ENCODE results near the gene POLA2. TPM values are rescaled to one million over a fixed set of nuclear protein-coding genes. Genes with fewer than 3 reads are reported as not detected.
"Not testable (repeated sequence)": the region's sequence is repeated elsewhere in the genome, so short reads cannot be mapped to it uniquely, and the experiment has no call there.

The POLA2 gene
- total and polyA plus RNA-seq, 2 donors (not counting 3 experiments of a cell fraction or from before 2014, with no cell fraction given): 24.0 to 30.0 TPM

DNA sequence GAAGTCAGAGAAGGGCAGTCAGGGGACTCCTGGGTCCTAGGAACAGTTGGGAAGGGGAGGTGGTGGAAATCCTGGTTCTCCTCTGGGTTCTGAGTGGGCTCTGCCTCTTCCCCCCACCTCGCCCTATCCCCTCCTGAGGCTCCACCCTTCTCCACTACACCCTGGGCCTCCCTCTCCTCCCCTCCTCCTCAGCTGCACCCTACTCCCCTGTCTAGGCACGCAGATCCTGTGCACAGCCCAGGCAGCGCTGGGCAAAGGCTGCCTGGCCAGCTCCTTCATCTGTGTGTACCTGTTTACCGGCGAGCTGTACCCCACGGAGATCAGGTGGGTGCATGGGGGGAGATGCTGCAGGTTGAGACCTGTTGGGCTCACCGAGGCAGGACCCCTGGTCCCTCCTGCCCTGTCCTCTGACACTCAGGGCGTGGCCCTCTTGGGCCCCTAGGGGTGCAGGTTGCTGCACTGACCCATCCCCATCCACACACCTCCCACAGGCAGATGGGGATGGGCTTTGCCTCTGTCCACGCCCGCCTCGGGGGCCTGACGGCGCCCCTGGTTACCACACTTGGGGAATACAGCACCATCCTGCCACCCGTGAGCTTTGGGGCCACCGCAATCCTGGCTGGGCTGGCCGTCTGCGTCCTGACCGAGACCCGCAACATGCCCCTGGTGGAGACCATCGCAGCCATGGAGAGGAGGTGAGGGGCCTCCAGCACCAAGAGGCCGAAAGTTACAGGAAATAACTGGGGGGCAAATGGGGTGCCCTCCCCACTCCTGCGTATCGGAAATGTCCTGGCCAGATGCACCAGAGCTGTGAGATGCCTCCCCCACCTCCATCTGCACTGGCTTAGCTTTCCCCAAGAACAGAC lies 25.3 kb upstream of the POLA2 start:
- DNase-seq (ENCODE audit: low read depth, low spot score) (no peak), FAIRE-seq (no peak)
- POLR2A ChIA-PET: no interaction called here
- no peak for TF ChIP-seq GATA2 (IDR thresholded peaks at IDR 0.05; ENCODE audit: insufficient read depth, insufficient read length, low read depth, low read length)
- no peak for TF ChIP-seq FOS (IDR thresholded peaks at IDR 0.05; ENCODE audit: borderline replicate concordance, insufficient read depth, low read length)
- TF ChIP-seq, protein P1, sequence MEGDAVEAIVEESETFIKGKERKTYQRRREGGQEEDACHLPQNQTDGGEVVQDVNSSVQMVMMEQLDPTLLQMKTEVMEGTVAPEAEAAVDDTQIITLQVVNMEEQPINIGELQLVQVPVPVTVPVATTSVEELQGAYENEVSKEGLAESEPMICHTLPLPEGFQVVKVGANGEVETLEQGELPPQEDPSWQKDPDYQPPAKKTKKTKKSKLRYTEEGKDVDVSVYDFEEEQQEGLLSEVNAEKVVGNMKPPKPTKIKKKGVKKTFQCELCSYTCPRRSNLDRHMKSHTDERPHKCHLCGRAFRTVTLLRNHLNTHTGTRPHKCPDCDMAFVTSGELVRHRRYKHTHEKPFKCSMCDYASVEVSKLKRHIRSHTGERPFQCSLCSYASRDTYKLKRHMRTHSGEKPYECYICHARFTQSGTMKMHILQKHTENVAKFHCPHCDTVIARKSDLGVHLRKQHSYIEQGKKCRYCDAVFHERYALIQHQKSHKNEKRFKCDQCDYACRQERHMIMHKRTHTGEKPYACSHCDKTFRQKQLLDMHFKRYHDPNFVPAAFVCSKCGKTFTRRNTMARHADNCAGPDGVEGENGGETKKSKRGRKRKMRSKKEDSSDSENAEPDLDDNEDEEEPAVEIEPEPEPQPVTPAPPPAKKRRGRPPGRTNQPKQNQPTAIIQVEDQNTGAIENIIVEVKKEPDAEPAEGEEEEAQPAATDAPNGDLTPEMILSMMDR (IDR thresholded peaks at IDR 0.05; ENCODE audit: extremely low read depth in 1 of 2, insufficient read depth in 1 of 2, low read depth in 1 of 2, low read length in 2 of 2): no peak
- no peak for TF ChIP-seq JUN (IDR thresholded peaks at IDR 0.05; ENCODE audit: borderline replicate concordance, insufficient read depth, insufficient read length, low read depth)
- TF ChIP-seq POLR2AphosphoS5 (IDR thresholded peaks at IDR 0.05; ENCODE audit: insufficient read depth, low read depth, low read length): no peak
- no peak for TF ChIP-seq POLR2A (IDR thresholded peaks at IDR 0.05; ENCODE audit: low read depth, low read length)
- TF ChIP-seq EZH2 (IDR thresholded peaks at IDR 0.05; ENCODE audit: borderline replicate concordance, low read depth, low read length, severe bottlenecking): no peak
- TF ChIP-seq, protein P2, sequence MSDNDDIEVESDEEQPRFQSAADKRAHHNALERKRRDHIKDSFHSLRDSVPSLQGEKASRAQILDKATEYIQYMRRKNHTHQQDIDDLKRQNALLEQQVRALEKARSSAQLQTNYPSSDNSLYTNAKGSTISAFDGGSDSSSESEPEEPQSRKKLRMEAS (IDR thresholded peaks at IDR 0.05; ENCODE audit: insufficient read depth, insufficient read length): no peak
- TF ChIP-seq MYC (IDR thresholded peaks at IDR 0.05; ENCODE audit: low read depth, low read length): no peak
- Histone ChIP-seq H3K9ac (replicated peaks; ENCODE audit: extremely low read depth, insufficient read depth, low read length) (no peak overlapping the region), H3K4me3 (replicated peaks in 1 of 3; ENCODE audit: insufficient read depth in 1 of 3, low read depth in 1 of 3, low read length in 3 of 3) (no peak overlapping the region), H3K36me3 (ENCODE audit: control insufficient read depth in 2 of 2, extremely low read depth in 1 of 2, insufficient read depth in 2 of 2, low read length in 2 of 2) (no peaks in the 10 kb centered on the region), H3K27me3 (ENCODE audit: control insufficient read depth in 2 of 2, insufficient read depth in 2 of 2, low read length in 2 of 2) (no peaks in the 10 kb centered on the region), H3K79me2 (ENCODE audit: control insufficient read depth, insufficient read depth, low read length) (no peaks in the 10 kb centered on the region), H3K9me3 (replicated peaks; ENCODE audit: control insufficient read depth, insufficient read depth, low read length) (no peaks in the 10 kb centered on the region), H3K9me1 (replicated peaks; ENCODE audit: control insufficient read depth, extremely low read depth, insufficient read depth, low read length) (no peaks in the 10 kb centered on the region), H3K4me2 (ENCODE audit: insufficient read depth, low read length) (no peak overlapping the region), H3K27ac (ENCODE audit: insufficient read depth, low read depth, low read length) (no peak overlapping the region), H2AFZ (ENCODE audit: low read depth, low read length) (no peak overlapping the region), H4K20me1 (replicated peaks; ENCODE audit: control insufficient read depth, extremely low read depth, insufficient read depth, low read length) (no peaks in the 10 kb centered on the region), H3K4me1 (ENCODE audit: control insufficient read depth, extremely low read depth, insufficient read depth, low read length) (no peaks in the 10 kb centered on the region)
- no TSS peak for BruUV-seq (replicated peaks)
- intact Hi-C loops (cut with micrococcal nuclease): no loop called here
- CTCF ChIA-PET: no interaction called here
- dilution Hi-C loops (cut with MboI; ENCODE audit: extremely low pct_ligation_motif_present, low sequenced_read_pairs): no loop called here

DNA sequence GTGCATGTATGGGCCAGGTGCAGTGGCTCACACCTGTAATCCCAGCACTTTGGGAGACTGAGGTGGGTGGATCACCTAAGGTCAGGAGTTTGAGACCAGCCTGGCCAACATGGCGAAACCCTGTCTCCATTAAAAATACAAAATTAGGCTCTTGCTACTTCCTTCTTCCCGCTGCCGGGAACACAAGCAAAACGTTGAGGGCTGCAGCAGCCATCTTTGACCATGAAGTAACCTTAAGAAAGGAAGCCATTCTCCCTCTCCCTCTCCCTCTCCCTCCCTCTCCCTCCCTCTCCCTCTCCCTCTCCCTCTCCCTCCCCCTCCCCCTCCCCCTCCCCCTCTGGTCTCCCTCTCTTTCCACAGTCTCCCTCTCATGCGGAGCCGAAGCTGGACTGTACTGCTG lies 23.5 kb upstream of the POLA2 start:
- dilution Hi-C loops (cut with MboI; ENCODE audit: extremely low pct_ligation_motif_present, low sequenced_read_pairs); H3K79me2 ChIP-seq (ENCODE audit: control insufficient read depth, insufficient read depth, low read length); POLR2A ChIA-PET; H3K4me2 ChIP-seq (ENCODE audit: insufficient read depth, low read length); H2AFZ ChIP-seq (ENCODE audit: low read depth, low read length); H3K27me3 ChIP-seq (ENCODE audit: control insufficient read depth in 2 of 2, insufficient read depth in 2 of 2, low read length in 2 of 2); intact Hi-C loops (cut with micrococcal nuclease); H4K20me1 ChIP-seq (replicated peaks; ENCODE audit: control insufficient read depth, extremely low read depth, insufficient read depth, low read length); DNase-seq (ENCODE audit: low read depth, low spot score); H3K9ac ChIP-seq (replicated peaks; ENCODE audit: extremely low read depth, insufficient read depth, low read length); H3K4me1 ChIP-seq (ENCODE audit: control insufficient read depth, extremely low read depth, insufficient read depth, low read length); H3K36me3 ChIP-seq (ENCODE audit: control insufficient read depth in 2 of 2, extremely low read depth in 1 of 2, insufficient read depth in 2 of 2, low read length in 2 of 2); BruUV-seq (replicated peaks); H3K27ac ChIP-seq (ENCODE audit: insufficient read depth, low read depth, low read length); CTCF ChIA-PET; H3K9me1 ChIP-seq (replicated peaks; ENCODE audit: control insufficient read depth, extremely low read depth, insufficient read depth, low read length); H3K4me3 ChIP-seq (replicated peaks in 1 of 3; ENCODE audit: insufficient read depth in 1 of 3, low read depth in 1 of 3, low read length in 3 of 3); H3K9me3 ChIP-seq (replicated peaks; ENCODE audit: control insufficient read depth, insufficient read depth, low read length): not testable (repeated sequence)
- peak; percentile 94 for FAIRE-seq

Data from endothelial cell of umbilical vein (primary cell).